ENCODE measurements around the gene B3GALT5. TPM values are rescaled to one million over a fixed set of nuclear protein-coding genes. Genes with fewer than 3 reads are reported as not detected.

The B3GALT5 gene
- total RNA-seq, 2 donors from 2014 or later, result 2.5 to 6.1 TPM

- H3K4me3 Mint-ChIP-seq, result no peak overlapping the region
- DNase-seq, result peak; percentile 13
- Histone ChIP-seq H3K27me3 (ENCODE audit: control insufficient read depth, insufficient read depth, low read length, poor library complexity, severe bottlenecking) (no peaks in the 10 kb centered on the region), H3K4me1 (ENCODE audit: control insufficient read depth, insufficient read depth, low read length) (no peaks in the 10 kb centered on the region), H3K9me3 (ENCODE audit: control insufficient read depth, low read length) (no peaks in the 10 kb centered on the region), H3K36me3 (ENCODE audit: control insufficient read depth, insufficient read depth, low read length) (no peaks in the 10 kb centered on the region), H3K27ac (ENCODE audit: low read depth, low read length) (no peak overlapping the region), H3K9ac (ENCODE audit: extremely low read depth, low read length, poor library complexity, severe bottlenecking) (no peak overlapping the region), H3K4me3 (ENCODE audit: low read length) (no peak overlapping the region)
- no peaks in the 10 kb centered on the region for H3K27me3 Mint-ChIP-seq (ENCODE audit: insufficient read depth)
- no peak overlapping the region for H3K27ac Mint-ChIP-seq
- H3K36me3 Mint-ChIP-seq (ENCODE audit: low read depth), result no peaks in the 10 kb centered on the region
- H3K9me3 Mint-ChIP-seq, result no peaks in the 10 kb centered on the region
- 92 to 96% methylated on average over 4 to 8 of the region's 8 CpGs for WGBS, 2 experiments (ENCODE audit: insufficient coverage in 1 of 2, insufficient read length in 1 of 2)
- no peaks in the 10 kb centered on the region for H3K4me1 Mint-ChIP-seq
- TF ChIP-seq, protein P1, sequence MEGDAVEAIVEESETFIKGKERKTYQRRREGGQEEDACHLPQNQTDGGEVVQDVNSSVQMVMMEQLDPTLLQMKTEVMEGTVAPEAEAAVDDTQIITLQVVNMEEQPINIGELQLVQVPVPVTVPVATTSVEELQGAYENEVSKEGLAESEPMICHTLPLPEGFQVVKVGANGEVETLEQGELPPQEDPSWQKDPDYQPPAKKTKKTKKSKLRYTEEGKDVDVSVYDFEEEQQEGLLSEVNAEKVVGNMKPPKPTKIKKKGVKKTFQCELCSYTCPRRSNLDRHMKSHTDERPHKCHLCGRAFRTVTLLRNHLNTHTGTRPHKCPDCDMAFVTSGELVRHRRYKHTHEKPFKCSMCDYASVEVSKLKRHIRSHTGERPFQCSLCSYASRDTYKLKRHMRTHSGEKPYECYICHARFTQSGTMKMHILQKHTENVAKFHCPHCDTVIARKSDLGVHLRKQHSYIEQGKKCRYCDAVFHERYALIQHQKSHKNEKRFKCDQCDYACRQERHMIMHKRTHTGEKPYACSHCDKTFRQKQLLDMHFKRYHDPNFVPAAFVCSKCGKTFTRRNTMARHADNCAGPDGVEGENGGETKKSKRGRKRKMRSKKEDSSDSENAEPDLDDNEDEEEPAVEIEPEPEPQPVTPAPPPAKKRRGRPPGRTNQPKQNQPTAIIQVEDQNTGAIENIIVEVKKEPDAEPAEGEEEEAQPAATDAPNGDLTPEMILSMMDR (conservative IDR thresholded peaks at IDR 0.05), result no peak
Observed at GRCh38 chr21:39671986-39672385, 59.2 kb downstream of the B3GALT5 start.

GRCh38 chr21:39673163-39673562 is 60.4 kb downstream of the B3GALT5 start:
- Histone ChIP-seq H3K9ac (ENCODE audit: extremely low read depth, low read length, poor library complexity, severe bottlenecking) (no peak overlapping the region), H3K4me3 (ENCODE audit: low read length) (no peak overlapping the region), H3K4me1 (ENCODE audit: control insufficient read depth, insufficient read depth, low read length) (no peaks in the 10 kb centered on the region), H3K27me3 (ENCODE audit: control insufficient read depth, insufficient read depth, low read length, poor library complexity, severe bottlenecking) (no peaks in the 10 kb centered on the region), H3K27ac (ENCODE audit: low read depth, low read length) (no peak overlapping the region), H3K9me3 (ENCODE audit: control insufficient read depth, low read length) (no peaks in the 10 kb centered on the region), H3K36me3 (ENCODE audit: control insufficient read depth, insufficient read depth, low read length) (no peaks in the 10 kb centered on the region)
- no peak overlapping the region for H3K27ac Mint-ChIP-seq
- H3K36me3 Mint-ChIP-seq (ENCODE audit: low read depth), result no peaks in the 10 kb centered on the region
- TF ChIP-seq, protein P1 (conservative IDR thresholded peaks at IDR 0.05), result no peak
- H3K4me1 Mint-ChIP-seq, result no peaks in the 10 kb centered on the region
- no peaks in the 10 kb centered on the region for H3K9me3 Mint-ChIP-seq
- DNase-seq, result peak; percentile 18
- 93 to 95% methylated on average over 5 to 9 of the region's 9 CpGs for WGBS, 2 experiments (ENCODE audit: insufficient coverage in 1 of 2, insufficient read length in 1 of 2)
- no peak overlapping the region for H3K4me3 Mint-ChIP-seq
- no peaks in the 10 kb centered on the region for H3K27me3 Mint-ChIP-seq (ENCODE audit: insufficient read depth)

GRCh38 chr21:39673736-39674135 is 61.0 kb downstream of the B3GALT5 start:
- Histone ChIP-seq H3K4me1 (ENCODE audit: control insufficient read depth, insufficient read depth, low read length) (no peaks in the 10 kb centered on the region), H3K27ac (ENCODE audit: low read depth, low read length) (no peak overlapping the region)
- H3K27ac Mint-ChIP-seq, result no peak overlapping the region

More at GRCh38 chr21:39673736-39674135, 61.0 kb downstream of the B3GALT5 start:
- H3K9me3 Mint-ChIP-seq, result peaks cover 2% of the 10 kb centered on the region
- WGBS, 2 experiments (ENCODE audit: insufficient coverage in 1 of 2, insufficient read length in 1 of 2), result 89 to 99% methylated on average over 10 to 11 of the region's 11 CpGs
- H3K27me3 Mint-ChIP-seq (ENCODE audit: insufficient read depth), result no peaks in the 10 kb centered on the region
- H3K4me1 Mint-ChIP-seq, result no peaks in the 10 kb centered on the region
- TF ChIP-seq, protein P1 (conservative IDR thresholded peaks at IDR 0.05), result no peak
- H3K4me3 Mint-ChIP-seq, result no peak overlapping the region
- Histone ChIP-seq H3K9me3 (ENCODE audit: control insufficient read depth, low read length) (peaks cover 5% of the 10 kb centered on the region), H3K27me3 (ENCODE audit: control insufficient read depth, insufficient read depth, low read length, poor library complexity, severe bottlenecking) (no peaks in the 10 kb centered on the region), H3K36me3 (ENCODE audit: control insufficient read depth, insufficient read depth, low read length) (no peaks in the 10 kb centered on the region), H3K9ac (ENCODE audit: extremely low read depth, low read length, poor library complexity, severe bottlenecking) (no peak overlapping the region), H3K4me3 (ENCODE audit: low read length) (no peak overlapping the region)
- H3K36me3 Mint-ChIP-seq (ENCODE audit: low read depth), result no peaks in the 10 kb centered on the region
- no peak for DNase-seq

Measured in endodermal cell (in vitro differentiated cells).